ENCODE data around the gene LRRC1. TPM values are rescaled to one million over a fixed set of nuclear protein-coding genes. Genes with fewer than 3 reads are reported as not detected.

Gene LRRC1
- total and polyA plus RNA-seq, 10 of the 15 experiments (the other 5 are each of a cell fraction or from before 2014, with no cell fraction given) = 0.35 to 9.3 (median 0.63) TPM

DNA sequence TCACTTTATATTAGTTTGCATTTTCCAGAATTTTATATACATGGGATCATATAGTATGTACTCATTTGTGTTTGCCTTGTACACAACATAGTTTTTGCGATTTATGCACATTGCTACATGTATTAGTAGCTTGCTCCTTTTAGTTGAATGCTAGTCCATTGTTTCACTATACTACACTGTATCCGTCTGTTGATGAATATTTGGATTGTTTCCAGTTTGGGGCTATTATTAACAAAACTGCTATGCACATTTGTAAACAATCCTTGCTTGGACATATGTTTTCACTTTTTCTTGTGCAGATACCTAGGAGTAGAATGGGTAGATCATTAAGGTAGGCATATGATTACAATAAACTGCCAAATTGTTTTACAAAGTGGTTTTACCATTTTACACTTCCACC is 3.9 kb upstream of the LRRC1 start:
- POLR2A ChIA-PET = no interaction called here
- no peak for ATAC-seq

More for the DNA sequence above, 3.9 kb upstream of the LRRC1 start:
- intact Hi-C loops (cut with micrococcal nuclease; ENCODE audit: unreplicated experiment) (loop anchor here (5.0 to 10.0 kb wide), 2 partner anchors 124 to 244 kb away; partner anchors contain the start of gene GCLC), in situ Hi-C loops (cut with MboI) (no loop called here)
- Histone ChIP-seq H3K4me2 (ENCODE audit: control insufficient read depth, insufficient read depth) (no peak overlapping the region), H2AFZ (ENCODE audit: control insufficient read depth, low read depth, low read length) (no peak overlapping the region), H3K36me3 (ENCODE audit: control insufficient read depth in 2 of 2, insufficient read depth in 2 of 2, low read length in 1 of 2) (no peaks in the 10 kb centered on the region), H3K4me3 (no peak overlapping the region), H3K27ac (ENCODE audit: control insufficient read depth, insufficient read depth) (no peak overlapping the region), H3K9me3 (replicated peaks; ENCODE audit: control insufficient read depth, insufficient read depth, low read length) (peaks cover 2% of the 10 kb centered on the region; the same call in 1 of the 3 replicates), H4K20me1 (ENCODE audit: control insufficient read depth, insufficient read depth) (no peaks in the 10 kb centered on the region), H3K9ac (ENCODE audit: control insufficient read depth, insufficient read depth, low read length) (no peak overlapping the region), H3K79me2 (ENCODE audit: control insufficient read depth, insufficient read depth, low read length) (no peaks in the 10 kb centered on the region), H3K27me3 (replicated peaks in 1 of 2; ENCODE audit: control insufficient read depth in 2 of 2, insufficient read depth in 2 of 2, low read length in 1 of 2) (peaks cover 0 to 5% of the 10 kb centered on the region in 2 experiments; a peak in 1 of 4 replicates), H3K4me1 (ENCODE audit: control insufficient read depth, insufficient read depth, low read length) (peaks cover 7% of the 10 kb centered on the region; the same call in 1 of the 2 replicates)
- TF ChIP-seq ZBED1 (IDR thresholded peaks at IDR 0.05; ENCODE audit: borderline replicate concordance) = no peak
- TF ChIP-seq RCOR1 (conservative IDR thresholded peaks at IDR 0.05; ENCODE audit: low read depth, low read length) = no peak
- no peak for TF ChIP-seq ZNF592 (IDR thresholded peaks at IDR 0.05)
- no peak for TF ChIP-seq NFYB (IDR thresholded peaks at IDR 0.05; ENCODE audit: insufficient read depth, low read depth, low read length)
- no peak for TF ChIP-seq SREBF2 (IDR thresholded peaks at IDR 0.05; ENCODE audit: low read length)
- TF ChIP-seq SPI1 (IDR thresholded peaks at IDR 0.05; ENCODE audit: borderline replicate concordance, insufficient read depth, low read depth, low read length) = no peak
- no peak for TF ChIP-seq POU2F2 (IDR thresholded peaks at IDR 0.05; ENCODE audit: borderline replicate concordance, low read depth, low read length)
- ChIA-PET SMC1A (ENCODE audit: uncharacterized antibody, unreplicated experiment) (interaction anchor here (0.9 kb wide), 1 partner anchor 42 kb away, joined by 3 read pairs; no protein-coding TSS in a partner anchor), CTCF (interaction anchor here (1.4 kb wide), 1 partner anchor 299 kb away, joined by 3 read pairs; no protein-coding TSS in a partner anchor), RAD21 (ENCODE audit: unreplicated experiment) (no interaction called here)
- DNase-seq (ENCODE audit: low read depth, low spot score) (no peak), FAIRE-seq (no peak)
- BruUV-seq (replicated peaks) = no TSS peak
- 39% methylated on average over 2 of the region's 2 CpGs for WGBS (ENCODE audit: insufficient coverage, insufficient replicate concordance, low lambda C conversion rate, missing lambda C conversion rate)

All from GM12878 (cell line).